SK-N-SH treated with all-trans-retinoic acid at 6 μM for 48 hours (cell line): ENCODE measurements around the gene PRR5L.

ENCODE experiments used
- BACH2 ChIP-seq: fragments of 250-450 bp; sonication (Bioruptor Pico); IDR thresholded peaks from 2 replicates; pipeline ENCODE4 v1.9.0; 2021; ENCODE audit warnings: mild to moderate bottlenecking, borderline replicate concordance
- CSDC2 ChIP-seq: fragments of 250-450 bp; sonication (Bioruptor Pico); IDR thresholded peaks from 2 replicates; pipeline ENCODE4 v1.5.0; 2020; ENCODE audit warnings: mild to moderate bottlenecking, moderate library complexity
- RARB ChIP-seq: fragments of 250-450 bp; sonication (Bioruptor Pico); IDR thresholded peaks from 2 replicates; pipeline ENCODE4 v1.8.0; 2021; ENCODE audit warnings: mild to moderate bottlenecking, moderate library complexity
- TOX ChIP-seq: fragments of 250-450 bp; sonication (Bioruptor Pico); IDR thresholded peaks from 2 replicates; pipeline ENCODE4 v1.8.0; 2021; ENCODE audit warnings: mild to moderate bottlenecking, moderate library complexity, borderline replicate concordance
- ZFP3 ChIP-seq: fragments of 250-450 bp; sonication (Bioruptor Pico); IDR thresholded peaks from 2 replicates; pipeline ENCODE4 v1.5.0; 2020; ENCODE audit warnings: mild to moderate bottlenecking, moderate library complexity
- ZNF565 ChIP-seq: fragments of 450-650 bp; formaldehyde crosslinking; conservative IDR thresholded peaks from 2 replicates; pipeline ENCODE4 v1.5.0; 2020; ENCODE audit warnings: low read depth, mild to moderate bottlenecking, moderate library complexity
- ZNF70 ChIP-seq: fragments of 450-650 bp; formaldehyde crosslinking; IDR thresholded peaks from 2 replicates; pipeline ENCODE4 v1.5.0; 2020; ENCODE audit warnings: mild to moderate bottlenecking, moderate library complexity
- ZNF8 ChIP-seq: fragments of 450-650 bp; formaldehyde crosslinking; IDR thresholded peaks from 2 replicates; pipeline ENCODE4 v1.5.0; 2020; ENCODE audit warnings: mild to moderate bottlenecking, moderate library complexity
- TF ChIP-seq, protein P1 (sequence below): fragments of 250-450 bp; sonication (Bioruptor Pico); IDR thresholded peaks from 2 replicates; pipeline ENCODE4 v1.8.0; 2020; ENCODE audit warnings: mild to moderate bottlenecking, moderate library complexity, borderline replicate concordance

DNA sequence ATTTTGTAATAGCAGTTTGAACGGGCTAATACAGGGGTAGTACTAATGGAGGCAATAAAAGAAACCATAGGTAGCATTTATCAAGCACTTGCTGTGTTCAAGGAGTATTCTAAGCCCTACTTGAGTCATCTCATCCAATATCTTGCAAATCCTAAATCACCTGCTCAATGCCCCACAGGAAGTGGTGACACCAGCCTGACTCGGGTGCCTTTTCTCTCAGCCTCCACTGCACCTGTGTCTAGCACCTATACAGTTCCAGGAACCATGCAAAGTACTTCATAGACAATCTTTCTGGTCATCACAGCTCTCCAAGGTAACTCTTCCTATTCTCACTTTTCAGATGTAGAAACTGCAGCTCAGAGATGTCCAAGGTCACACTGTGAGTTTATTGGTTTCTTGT lies 98.0 kb downstream of the PRR5L start:
- TF ChIP-seq TOX (CRISPR knock-in tag) (no peak), ZNF70 (CRISPR knock-in tag) (no peak), BACH2 (CRISPR knock-in tag) (no peak), ZNF565 (CRISPR knock-in tag) (no peak), ZFP3 (CRISPR knock-in tag) (no peak), CSDC2 (CRISPR knock-in tag) (no peak), ZNF8 (CRISPR knock-in tag) (no peak), RARB (CRISPR knock-in tag) (no peak)
- TF ChIP-seq, protein P1, sequence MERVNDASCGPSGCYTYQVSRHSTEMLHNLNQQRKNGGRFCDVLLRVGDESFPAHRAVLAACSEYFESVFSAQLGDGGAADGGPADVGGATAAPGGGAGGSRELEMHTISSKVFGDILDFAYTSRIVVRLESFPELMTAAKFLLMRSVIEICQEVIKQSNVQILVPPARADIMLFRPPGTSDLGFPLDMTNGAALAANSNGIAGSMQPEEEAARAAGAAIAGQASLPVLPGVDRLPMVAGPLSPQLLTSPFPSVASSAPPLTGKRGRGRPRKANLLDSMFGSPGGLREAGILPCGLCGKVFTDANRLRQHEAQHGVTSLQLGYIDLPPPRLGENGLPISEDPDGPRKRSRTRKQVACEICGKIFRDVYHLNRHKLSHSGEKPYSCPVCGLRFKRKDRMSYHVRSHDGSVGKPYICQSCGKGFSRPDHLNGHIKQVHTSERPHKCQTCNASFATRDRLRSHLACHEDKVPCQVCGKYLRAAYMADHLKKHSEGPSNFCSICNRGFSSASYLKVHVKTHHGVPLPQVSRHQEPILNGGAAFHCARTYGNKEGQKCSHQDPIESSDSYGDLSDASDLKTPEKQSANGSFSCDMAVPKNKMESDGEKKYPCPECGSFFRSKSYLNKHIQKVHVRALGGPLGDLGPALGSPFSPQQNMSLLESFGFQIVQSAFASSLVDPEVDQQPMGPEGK (CRISPR knock-in tag), result no peak
